GM12878 (cell line): ENCODE data around the gene CRTAP. TPM values are rescaled to one million over a fixed set of nuclear protein-coding genes. Genes with fewer than 3 reads are reported as not detected.

Experiments
- ETV6 ChIP-seq, 2 experiments: fragments of 450-650 bp in 1 of 2; IDR thresholded peaks in 1 of 2; conservative IDR thresholded peaks in 1 of 2; 2 replicates each; pipeline ENCODE4 v1.6.1; 2014; ENCODE audit warnings: antibody characterized with exemption in 1 of 2, borderline replicate concordance in 1 of 2, low read depth in 1 of 2, mild to moderate bottlenecking in 1 of 2, moderate library complexity in 1 of 2
- FOXK2 ChIP-seq: fragments of 450-650 bp; IDR thresholded peaks from 2 replicates; pipeline ENCODE4 v1.6.1; 2017; ENCODE audit warnings: mild to moderate bottlenecking, moderate library complexity
- JUND ChIP-seq: IDR thresholded peaks from 2 replicates; pipeline ENCODE4 v1.6.1; 2012; ENCODE audit warnings: low read depth, mild to moderate bottlenecking, low read length, improper control_type of control experiment, moderate library complexity
- KAT2A ChIP-seq: conservative IDR thresholded peaks from 2 replicates; pipeline ENCODE4 v1.6.1; 2011; ENCODE audit warnings: low read depth, low read length; ENCODE audit not compliant: control insufficient read depth
- NR2F1 ChIP-seq: fragments of 450-650 bp; conservative IDR thresholded peaks from 2 replicates; pipeline ENCODE4 v1.6.1; 2017; ENCODE audit warnings: mild to moderate bottlenecking
- PAX5 ChIP-seq: IDR thresholded peaks from 2 replicates; pipeline ENCODE4 v1.6.1; 2011; ENCODE audit warnings: low read depth, low read length, borderline replicate concordance
- RB1 ChIP-seq: fragments of 450-650 bp; formaldehyde crosslinking; IDR thresholded peaks from 2 replicates; pipeline ENCODE4 v1.6.1; 2017; ENCODE audit warnings: mild to moderate bottlenecking, borderline replicate concordance
- RELA ChIP-seq: fragments of 450-650 bp; IDR thresholded peaks from 2 replicates; pipeline ENCODE4 v1.8.0; 2014; ENCODE audit warnings: borderline replicate concordance; ENCODE audit not compliant: partially characterized antibody
- SMAD5 ChIP-seq: IDR thresholded peaks from 2 replicates; pipeline ENCODE4 v1.6.1; 2016; ENCODE audit warnings: antibody characterized with exemption, low read depth
- SP1 ChIP-seq: IDR thresholded peaks from one replicate; pipeline ENCODE4 v1.6.1; 2011; ENCODE audit warnings: low read depth, low read length
- SREBF2 ChIP-seq: IDR thresholded peaks from 2 replicates; pipeline ENCODE4 v1.6.1; 2012; ENCODE audit warnings: mild to moderate bottlenecking, low read length
- TBL1XR1 ChIP-seq: IDR thresholded peaks from 2 replicates; pipeline ENCODE4 v1.6.1; 2012; ENCODE audit warnings: low read depth, low read length, improper control_type of control experiment
- ZNF24 ChIP-seq: fragments of 450-650 bp; IDR thresholded peaks from 2 replicates; pipeline ENCODE4 v1.6.1; 2017; ENCODE audit warnings: antibody characterized with exemption, mild to moderate bottlenecking
- ZSCAN29 ChIP-seq: fragments of 450-650 bp; IDR thresholded peaks from 2 replicates; pipeline ENCODE4 v1.6.1; 2017; ENCODE audit warnings: mild to moderate bottlenecking, moderate library complexity
- ZZZ3 ChIP-seq: IDR thresholded peaks from 2 replicates; pipeline ENCODE4 v1.6.1; 2011; ENCODE audit warnings: low read depth; ENCODE audit not compliant: control insufficient read depth, insufficient read length
- polyA plus RNA-seq, 11 experiments: library from polyadenylated mRNA; depleted of rRNA in 4 of 11; unstranded in 6 of 11; stranded (reverse) in 5 of 11; fragments of >200 nt; fragmentation: Nextera tagmentation in 4 of 11; fragmentation: Illumina TruSeq in 1 of 11; extraction: Ambion mirVana in 4 of 11; extraction: Trizol in 1 of 11; gene quantifications; 1 replicate in 1 of 11; 2 replicates in 10 of 11; pipeline versions ENCODE4 v1.2.1 to v1.2.3, GENCODE V29; 2011 to 2016; ENCODE audit warnings: inconsistent platforms in 2 of 11, missing spikeins in 2 of 11, low read depth in 1 of 11
- total RNA-seq, 4 experiments: library from RNA; depleted of rRNA in 3 of 4; stranded (reverse); fragments of >200 nt in 3 of 4; fragmentation: Illumina TruSeq in 1 of 4; extraction: Trizol in 1 of 4; gene quantifications; 2 replicates each; pipeline versions ENCODE4 v1.2.1 to v1.2.3, GENCODE V29; 2013 to 2021
- TF ChIP-seq, protein P1 (sequence below): fragments of 450-650 bp; IDR thresholded peaks from 2 replicates; pipeline ENCODE4 v1.6.1; 2017; ENCODE audit warnings: mild to moderate bottlenecking, low read depth, inconsistent platforms; ENCODE audit not compliant: poor library complexity, severe bottlenecking
- TF ChIP-seq, protein P2 (sequence below): IDR thresholded peaks from 2 replicates; pipeline ENCODE4 v1.6.1; 2012; ENCODE audit warnings: low read depth, low read length, improper control_type of control experiment
- TF ChIP-seq, protein P3 (sequence below): fragments of 450-650 bp; IDR thresholded peaks from 2 replicates; pipeline ENCODE4 v1.6.1; 2017; ENCODE audit warnings: low read depth, mild to moderate bottlenecking, moderate library complexity
- TF ChIP-seq, protein P4 (sequence below): fragments of 450-650 bp; formaldehyde crosslinking; IDR thresholded peaks from 2 replicates; pipeline ENCODE4 v1.4.0; 2020; ENCODE audit warnings: mild to moderate bottlenecking, moderate library complexity
- TF ChIP-seq, protein P5 (sequence below): fragments of 450-650 bp; IDR thresholded peaks from 2 replicates; pipeline ENCODE4 v1.6.1; 2017; ENCODE audit warnings: antibody characterized with exemption, mild to moderate bottlenecking, moderate library complexity

CRTAP gene
- total and polyA plus RNA-seq, 10 of the 15 experiments (the other 5 are each of a cell fraction or from before 2014, with no cell fraction given): 6.0 to 42.3 (median 23.3) TPM

DNA sequence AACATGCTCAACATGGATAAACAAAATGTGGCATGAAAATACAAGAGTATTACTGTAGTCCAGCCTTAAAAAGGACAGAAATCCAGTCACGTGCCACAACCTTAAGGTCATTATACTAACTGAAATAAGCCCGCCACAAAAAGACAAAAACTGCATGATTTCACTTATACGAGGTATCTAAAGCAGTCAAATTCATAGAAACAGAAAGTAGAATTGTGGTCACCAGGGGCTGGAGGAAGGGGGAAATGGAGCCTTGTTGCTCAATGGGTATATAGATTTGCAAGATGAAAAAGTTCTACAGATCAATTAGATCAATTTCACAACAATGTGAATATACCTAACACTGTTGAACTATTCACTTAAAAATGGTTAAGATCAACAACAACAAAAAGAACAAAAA, 24.3 kb upstream of the CRTAP start (continued):
- TF ChIP-seq, protein P1, sequence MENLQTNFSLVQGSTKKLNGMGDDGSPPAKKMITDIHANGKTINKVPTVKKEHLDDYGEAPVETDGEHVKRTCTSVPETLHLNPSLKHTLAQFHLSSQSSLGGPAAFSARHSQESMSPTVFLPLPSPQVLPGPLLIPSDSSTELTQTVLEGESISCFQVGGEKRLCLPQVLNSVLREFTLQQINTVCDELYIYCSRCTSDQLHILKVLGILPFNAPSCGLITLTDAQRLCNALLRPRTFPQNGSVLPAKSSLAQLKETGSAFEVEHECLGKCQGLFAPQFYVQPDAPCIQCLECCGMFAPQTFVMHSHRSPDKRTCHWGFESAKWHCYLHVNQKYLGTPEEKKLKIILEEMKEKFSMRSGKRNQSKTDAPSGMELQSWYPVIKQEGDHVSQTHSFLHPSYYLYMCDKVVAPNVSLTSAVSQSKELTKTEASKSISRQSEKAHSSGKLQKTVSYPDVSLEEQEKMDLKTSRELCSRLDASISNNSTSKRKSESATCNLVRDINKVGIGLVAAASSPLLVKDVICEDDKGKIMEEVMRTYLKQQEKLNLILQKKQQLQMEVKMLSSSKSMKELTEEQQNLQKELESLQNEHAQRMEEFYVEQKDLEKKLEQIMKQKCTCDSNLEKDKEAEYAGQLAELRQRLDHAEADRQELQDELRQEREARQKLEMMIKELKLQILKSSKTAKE: peak; percentile 51
- 0 out of 2 replicates have a peak, but pooled peaks have one; percentile 34 for TF ChIP-seq NR2F1
- TF ChIP-seq SP1: no peak
- no peak for TF ChIP-seq FOXK2
- TF ChIP-seq RELA: no peak
- TF ChIP-seq JUND: no peak
- TF ChIP-seq, protein P2, sequence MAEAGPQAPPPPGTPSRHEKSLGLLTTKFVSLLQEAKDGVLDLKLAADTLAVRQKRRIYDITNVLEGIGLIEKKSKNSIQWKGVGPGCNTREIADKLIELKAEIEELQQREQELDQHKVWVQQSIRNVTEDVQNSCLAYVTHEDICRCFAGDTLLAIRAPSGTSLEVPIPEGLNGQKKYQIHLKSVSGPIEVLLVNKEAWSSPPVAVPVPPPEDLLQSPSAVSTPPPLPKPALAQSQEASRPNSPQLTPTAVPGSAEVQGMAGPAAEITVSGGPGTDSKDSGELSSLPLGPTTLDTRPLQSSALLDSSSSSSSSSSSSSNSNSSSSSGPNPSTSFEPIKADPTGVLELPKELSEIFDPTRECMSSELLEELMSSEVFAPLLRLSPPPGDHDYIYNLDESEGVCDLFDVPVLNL: no peak
- TF ChIP-seq, protein P3, sequence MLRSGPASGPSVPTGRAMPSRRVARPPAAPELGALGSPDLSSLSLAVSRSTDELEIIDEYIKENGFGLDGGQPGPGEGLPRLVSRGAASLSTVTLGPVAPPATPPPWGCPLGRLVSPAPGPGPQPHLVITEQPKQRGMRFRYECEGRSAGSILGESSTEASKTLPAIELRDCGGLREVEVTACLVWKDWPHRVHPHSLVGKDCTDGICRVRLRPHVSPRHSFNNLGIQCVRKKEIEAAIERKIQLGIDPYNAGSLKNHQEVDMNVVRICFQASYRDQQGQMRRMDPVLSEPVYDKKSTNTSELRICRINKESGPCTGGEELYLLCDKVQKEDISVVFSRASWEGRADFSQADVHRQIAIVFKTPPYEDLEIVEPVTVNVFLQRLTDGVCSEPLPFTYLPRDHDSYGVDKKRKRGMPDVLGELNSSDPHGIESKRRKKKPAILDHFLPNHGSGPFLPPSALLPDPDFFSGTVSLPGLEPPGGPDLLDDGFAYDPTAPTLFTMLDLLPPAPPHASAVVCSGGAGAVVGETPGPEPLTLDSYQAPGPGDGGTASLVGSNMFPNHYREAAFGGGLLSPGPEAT: 0 out of 2 replicates have a peak, but pooled peaks have one; percentile 20
- TF ChIP-seq PAX5: no peak
- TF ChIP-seq SREBF2: no peak
- no peak for TF ChIP-seq TBL1XR1
- TF ChIP-seq KAT2A: no peak
- peak in 1 of 2 experiments; percentile 55; a peak in 1 of 4 replicates for TF ChIP-seq ETV6 (conservative IDR thresholded peaks at IDR 0.05 in 1 of 2, IDR thresholded peaks at IDR 0.05 in 1 of 2; ENCODE audit: borderline replicate concordance in 1 of 2, low read depth in 1 of 2)
- TF ChIP-seq ZNF24: 0 out of 2 replicates have a peak, but pooled peaks have one; percentile 20
- no peak for TF ChIP-seq ZSCAN29
- TF ChIP-seq, protein P4, sequence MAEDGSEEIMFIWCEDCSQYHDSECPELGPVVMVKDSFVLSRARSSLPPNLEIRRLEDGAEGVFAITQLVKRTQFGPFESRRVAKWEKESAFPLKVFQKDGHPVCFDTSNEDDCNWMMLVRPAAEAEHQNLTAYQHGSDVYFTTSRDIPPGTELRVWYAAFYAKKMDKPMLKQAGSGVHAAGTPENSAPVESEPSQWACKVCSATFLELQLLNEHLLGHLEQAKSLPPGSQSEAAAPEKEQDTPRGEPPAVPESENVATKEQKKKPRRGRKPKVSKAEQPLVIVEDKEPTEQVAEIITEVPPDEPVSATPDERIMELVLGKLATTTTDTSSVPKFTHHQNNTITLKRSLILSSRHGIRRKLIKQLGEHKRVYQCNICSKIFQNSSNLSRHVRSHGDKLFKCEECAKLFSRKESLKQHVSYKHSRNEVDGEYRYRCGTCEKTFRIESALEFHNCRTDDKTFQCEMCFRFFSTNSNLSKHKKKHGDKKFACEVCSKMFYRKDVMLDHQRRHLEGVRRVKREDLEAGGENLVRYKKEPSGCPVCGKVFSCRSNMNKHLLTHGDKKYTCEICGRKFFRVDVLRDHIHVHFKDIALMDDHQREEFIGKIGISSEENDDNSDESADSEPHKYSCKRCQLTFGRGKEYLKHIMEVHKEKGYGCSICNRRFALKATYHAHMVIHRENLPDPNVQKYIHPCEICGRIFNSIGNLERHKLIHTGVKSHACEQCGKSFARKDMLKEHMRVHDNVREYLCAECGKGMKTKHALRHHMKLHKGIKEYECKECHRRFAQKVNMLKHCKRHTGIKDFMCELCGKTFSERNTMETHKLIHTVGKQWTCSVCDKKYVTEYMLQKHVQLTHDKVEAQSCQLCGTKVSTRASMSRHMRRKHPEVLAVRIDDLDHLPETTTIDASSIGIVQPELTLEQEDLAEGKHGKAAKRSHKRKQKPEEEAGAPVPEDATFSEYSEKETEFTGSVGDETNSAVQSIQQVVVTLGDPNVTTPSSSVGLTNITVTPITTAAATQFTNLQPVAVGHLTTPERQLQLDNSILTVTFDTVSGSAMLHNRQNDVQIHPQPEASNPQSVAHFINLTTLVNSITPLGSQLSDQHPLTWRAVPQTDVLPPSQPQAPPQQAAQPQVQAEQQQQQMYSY (CRISPR knock-in tag): no peak
- TF ChIP-seq, protein P5, sequence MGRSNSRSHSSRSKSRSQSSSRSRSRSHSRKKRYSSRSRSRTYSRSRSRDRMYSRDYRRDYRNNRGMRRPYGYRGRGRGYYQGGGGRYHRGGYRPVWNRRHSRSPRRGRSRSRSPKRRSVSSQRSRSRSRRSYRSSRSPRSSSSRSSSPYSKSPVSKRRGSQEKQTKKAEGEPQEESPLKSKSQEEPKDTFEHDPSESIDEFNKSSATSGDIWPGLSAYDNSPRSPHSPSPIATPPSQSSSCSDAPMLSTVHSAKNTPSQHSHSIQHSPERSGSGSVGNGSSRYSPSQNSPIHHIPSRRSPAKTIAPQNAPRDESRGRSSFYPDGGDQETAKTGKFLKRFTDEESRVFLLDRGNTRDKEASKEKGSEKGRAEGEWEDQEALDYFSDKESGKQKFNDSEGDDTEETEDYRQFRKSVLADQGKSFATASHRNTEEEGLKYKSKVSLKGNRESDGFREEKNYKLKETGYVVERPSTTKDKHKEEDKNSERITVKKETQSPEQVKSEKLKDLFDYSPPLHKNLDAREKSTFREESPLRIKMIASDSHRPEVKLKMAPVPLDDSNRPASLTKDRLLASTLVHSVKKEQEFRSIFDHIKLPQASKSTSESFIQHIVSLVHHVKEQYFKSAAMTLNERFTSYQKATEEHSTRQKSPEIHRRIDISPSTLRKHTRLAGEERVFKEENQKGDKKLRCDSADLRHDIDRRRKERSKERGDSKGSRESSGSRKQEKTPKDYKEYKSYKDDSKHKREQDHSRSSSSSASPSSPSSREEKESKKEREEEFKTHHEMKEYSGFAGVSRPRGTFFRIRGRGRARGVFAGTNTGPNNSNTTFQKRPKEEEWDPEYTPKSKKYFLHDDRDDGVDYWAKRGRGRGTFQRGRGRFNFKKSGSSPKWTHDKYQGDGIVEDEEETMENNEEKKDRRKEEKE: no peak
- TF ChIP-seq ZZZ3: no peak
- no peak for TF ChIP-seq SMAD5
- no peak for TF ChIP-seq RB1
